Mesodermal cell (in vitro differentiated cells): ENCODE data around the gene LLGL2.

Experiments used
- H3K27ac ChIP-seq: 2 replicates; pipeline ENCODE4 v1.7.0; 2013; ENCODE audit warnings: mild to moderate bottlenecking, low read depth, low read length, moderate library complexity; ENCODE audit not compliant: severe bottlenecking
- H3K36me3 ChIP-seq: 2 replicates; pipeline ENCODE4 v1.7.1; 2013; ENCODE audit warnings: mild to moderate bottlenecking, low read length, moderate library complexity; ENCODE audit not compliant: control insufficient read depth, insufficient read depth
- H3K4me1 ChIP-seq: one replicate; pipeline ENCODE4 v1.7.1; 2013; ENCODE audit warnings: mild to moderate bottlenecking, low read length; ENCODE audit not compliant: insufficient read depth, control insufficient read depth, poor library complexity, severe bottlenecking
- H3K4me3 ChIP-seq: 2 replicates; pipeline ENCODE4 v1.7.0; 2013; ENCODE audit warnings: low read length, control low read depth, mild to moderate bottlenecking; ENCODE audit not compliant: insufficient read depth, poor library complexity, severe bottlenecking; ENCODE audit errors: extremely low read depth
- H3K9me3 ChIP-seq: 2 replicates; pipeline ENCODE4 v1.7.1; 2013; ENCODE audit warnings: mild to moderate bottlenecking, low read length, moderate library complexity; ENCODE audit not compliant: control insufficient read depth
- WGBS, 2 experiments: methylation state at CpG; one replicate each; pipeline ENCODE4 v1.1.5; 2013; ENCODE audit warnings: missing lambda C conversion rate in 2 of 2; ENCODE audit not compliant: insufficient coverage in 2 of 2; 5-methylcytosine and 5-hydroxymethylcytosine counted together

LLGL2 gene

DNA sequence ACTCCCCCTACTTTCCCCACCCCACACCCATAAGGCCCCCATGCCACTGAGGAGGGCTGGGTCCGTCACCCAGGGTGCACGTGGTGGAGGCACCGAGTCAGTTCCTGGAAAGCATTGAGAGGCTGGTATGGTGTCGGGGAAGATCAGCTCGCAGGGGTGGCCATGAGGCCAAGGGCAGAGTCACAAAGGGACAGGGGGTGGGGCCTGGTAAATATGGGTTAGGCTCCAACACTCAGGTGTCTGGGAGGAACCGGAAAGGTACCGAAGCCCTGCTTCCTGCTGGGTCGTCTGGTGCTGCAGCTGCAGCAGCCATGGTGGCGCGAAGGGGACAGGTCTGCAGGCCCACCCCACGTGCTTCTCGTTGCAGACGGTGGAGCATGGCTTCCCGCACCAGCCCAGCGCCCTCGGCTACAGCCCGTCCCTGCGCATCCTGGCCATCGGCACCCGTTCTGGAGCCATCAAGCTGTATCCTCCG lies 30.2 kb downstream of the LLGL2 start:
- H3K4me3 ChIP-seq = no peak overlapping the region
- no peak overlapping the region for H3K27ac ChIP-seq
- H3K9me3 ChIP-seq = no peaks in the 10 kb centered on the region
- 94 to 96% methylated on average over 20 of the region's 21 CpGs for WGBS, 2 experiments
- H3K36me3 ChIP-seq = peaks cover 2% of the 10 kb centered on the region
- peaks cover 44% of the 10 kb centered on the region for H3K4me1 ChIP-seq

- H3K36me3 ChIP-seq = peaks cover 2% of the 10 kb centered on the region
- no peaks in the 10 kb centered on the region for H3K9me3 ChIP-seq
- no peak overlapping the region for H3K27ac ChIP-seq
- WGBS, 2 experiments = 86 to 88% methylated on average over 12 of the region's 15 CpGs
- no peak overlapping the region for H3K4me3 ChIP-seq
- H3K4me1 ChIP-seq = peaks cover 28% of the 10 kb centered on the region
Measured at GRCh38 chr17:75557075-75557851, 31.8 kb downstream of the LLGL2 start.

DNA sequence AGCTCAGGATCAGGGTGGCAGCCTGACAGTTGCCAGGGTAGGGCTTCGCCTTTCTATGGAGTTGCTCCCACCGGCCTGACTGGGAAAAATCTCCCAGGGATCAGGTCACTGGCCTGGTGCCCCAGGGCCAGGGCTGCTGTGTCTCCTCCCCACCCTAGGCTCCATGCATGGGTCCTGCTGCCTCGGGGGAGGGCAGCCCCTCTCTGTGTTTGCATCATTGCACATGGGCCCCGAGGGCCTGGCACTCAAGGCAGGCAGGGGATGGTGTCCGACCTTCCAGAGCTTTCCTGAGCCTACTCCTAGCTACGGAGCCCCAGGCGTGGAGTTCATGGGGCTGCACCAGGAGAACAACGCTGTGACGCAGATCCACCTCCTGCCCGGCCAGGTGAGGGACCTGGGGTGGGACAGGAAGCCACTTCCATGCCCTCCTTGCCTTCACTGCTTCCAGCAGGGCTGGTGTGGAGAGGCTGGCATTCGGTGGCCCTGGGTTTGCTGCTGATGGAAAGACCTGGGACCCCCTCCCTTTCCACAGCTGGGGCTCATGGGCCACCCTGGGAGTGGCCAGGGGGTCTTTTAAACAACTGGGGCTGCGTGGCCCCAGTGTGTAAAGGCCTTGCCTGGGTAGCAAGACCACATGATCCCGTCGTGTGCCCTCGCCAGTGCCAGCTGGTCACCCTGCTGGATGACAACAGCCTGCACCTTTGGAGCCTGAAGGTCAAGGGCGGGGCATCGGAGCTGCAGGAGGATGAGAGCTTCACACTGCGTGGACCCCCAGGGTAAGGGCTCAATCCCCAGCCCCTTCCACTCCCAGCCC lies 32.6 kb downstream of the LLGL2 start:
- Histone ChIP-seq H3K4me1 (peaks cover 21% of the 10 kb centered on the region), H3K9me3 (no peaks in the 10 kb centered on the region), H3K4me3 (no peak overlapping the region), H3K36me3 (peaks cover 2% of the 10 kb centered on the region), H3K27ac (no peak overlapping the region)
- WGBS, 2 experiments = 90 to 92% methylated on average over 12 to 17 of the region's 18 CpGs

DNA sequence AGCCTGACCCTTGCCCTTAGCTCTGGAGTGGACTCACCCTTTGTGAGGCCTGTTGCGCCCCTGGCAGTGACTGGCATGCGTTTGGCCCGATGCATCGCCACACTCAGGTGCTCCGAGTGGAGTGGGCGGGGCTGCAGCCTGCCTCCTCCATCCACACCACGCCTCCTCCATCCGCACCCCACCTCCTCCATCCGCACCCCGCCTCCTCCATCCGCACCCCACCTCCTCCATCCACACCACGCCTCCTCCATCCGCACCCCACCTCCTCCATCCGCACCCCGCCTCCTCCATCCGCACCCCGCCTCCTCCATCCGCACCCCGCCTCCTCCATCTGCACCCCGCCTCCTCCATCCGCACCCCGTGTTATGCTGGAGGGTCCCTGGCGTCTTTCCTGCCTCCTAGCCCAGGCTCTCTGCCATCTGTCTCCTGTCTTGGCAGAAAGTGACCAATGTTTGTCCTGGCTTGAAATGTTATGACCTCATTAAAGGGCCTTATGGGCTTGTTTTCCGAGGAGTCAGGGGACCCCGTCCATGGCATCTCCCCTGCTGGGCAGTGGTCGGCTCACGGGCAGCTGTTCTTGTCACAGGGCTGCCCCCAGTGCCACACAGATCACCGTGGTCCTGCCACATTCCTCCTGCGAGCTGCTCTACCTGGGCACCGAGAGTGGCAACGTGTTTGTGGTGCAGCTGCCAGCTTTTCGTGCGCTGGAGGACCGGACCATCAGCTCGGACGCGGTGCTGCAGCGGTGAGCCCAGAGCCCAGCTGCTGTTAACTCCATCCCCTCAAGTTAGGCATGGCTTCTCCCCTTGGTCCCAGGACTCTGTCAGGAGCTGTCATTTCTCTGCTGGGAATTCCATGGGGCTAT lies 33.4 kb downstream of the LLGL2 start:
- peaks cover 6% of the 10 kb centered on the region for H3K36me3 ChIP-seq
- H3K9me3 ChIP-seq = no peaks in the 10 kb centered on the region
- peaks cover 12% of the 10 kb centered on the region for H3K4me1 ChIP-seq
- no peak overlapping the region for H3K4me3 ChIP-seq
- no peak overlapping the region for H3K27ac ChIP-seq
- WGBS, 2 experiments = 95 to 97% methylated on average over 20 to 22 of the region's 38 CpGs

DNA sequence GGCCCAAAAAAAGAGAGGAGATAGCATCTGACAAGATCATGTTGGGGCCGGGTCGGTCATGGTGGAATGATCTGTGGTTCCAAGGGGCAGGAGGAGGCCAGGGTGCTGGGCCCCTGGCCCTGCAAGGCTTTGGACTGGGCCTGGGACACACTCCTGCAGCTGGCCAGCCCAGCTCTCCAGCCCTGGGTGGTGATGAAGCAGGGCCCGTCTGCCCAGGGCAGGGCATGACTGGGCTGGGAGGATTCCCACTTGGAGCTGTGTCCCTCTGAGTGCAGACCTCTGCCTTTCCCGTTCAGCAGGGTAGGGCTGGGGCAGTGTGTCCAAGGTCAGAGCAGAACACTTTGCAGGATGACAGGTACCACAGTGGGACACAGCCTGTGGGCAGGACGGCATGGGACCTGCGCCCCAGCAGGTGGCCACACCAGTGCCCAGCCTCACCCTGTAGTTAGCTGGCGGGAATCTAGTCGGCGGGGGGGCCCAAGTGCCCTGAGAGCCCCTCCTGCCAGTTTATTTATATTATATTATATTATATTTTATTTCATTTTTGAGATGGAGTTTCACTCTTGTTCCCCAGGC lies 34.5 kb downstream of the LLGL2 start:
- H3K4me1 ChIP-seq = peaks cover 10% of the 10 kb centered on the region
- H3K9me3 ChIP-seq = no peaks in the 10 kb centered on the region
- 96 to 98% methylated on average over 5 to 6 of the region's 9 CpGs for WGBS, 2 experiments
- no peak overlapping the region for H3K27ac ChIP-seq
- no peak overlapping the region for H3K4me3 ChIP-seq
- H3K36me3 ChIP-seq = peaks cover 12% of the 10 kb centered on the region

- Histone ChIP-seq H3K4me1 (peaks cover 9% of the 10 kb centered on the region), H3K36me3 (peaks cover 16% of the 10 kb centered on the region), H3K4me3 (no peak overlapping the region), H3K9me3 (no peaks in the 10 kb centered on the region), H3K27ac (no peak overlapping the region)
- WGBS, 2 experiments = 87 to 100% methylated on average over 3 of the region's 5 CpGs
Measured at GRCh38 chr17:75561927-75562603, 36.6 kb downstream of the LLGL2 start.

- H3K4me3 ChIP-seq = no peak overlapping the region
- 92 to 94% methylated on average over 26 to 28 of the region's 28 CpGs for WGBS, 2 experiments
- H3K27ac ChIP-seq = no peak overlapping the region
- H3K4me1 ChIP-seq = no peaks in the 10 kb centered on the region
- H3K36me3 ChIP-seq = peaks cover 16% of the 10 kb centered on the region
- no peaks in the 10 kb centered on the region for H3K9me3 ChIP-seq
Measured at GRCh38 chr17:75563063-75563758, 37.7 kb downstream of the LLGL2 start.

GRCh38 chr17:75564195-75564594 lies 38.7 kb downstream of the LLGL2 start:
- Histone ChIP-seq H3K27ac (no peak overlapping the region), H3K9me3 (no peaks in the 10 kb centered on the region), H3K36me3 (peaks cover 16% of the 10 kb centered on the region), H3K4me1 (no peaks in the 10 kb centered on the region), H3K4me3 (no peak overlapping the region)
- WGBS, 2 experiments = 95 to 96% methylated on average over 11 of the region's 11 CpGs

DNA sequence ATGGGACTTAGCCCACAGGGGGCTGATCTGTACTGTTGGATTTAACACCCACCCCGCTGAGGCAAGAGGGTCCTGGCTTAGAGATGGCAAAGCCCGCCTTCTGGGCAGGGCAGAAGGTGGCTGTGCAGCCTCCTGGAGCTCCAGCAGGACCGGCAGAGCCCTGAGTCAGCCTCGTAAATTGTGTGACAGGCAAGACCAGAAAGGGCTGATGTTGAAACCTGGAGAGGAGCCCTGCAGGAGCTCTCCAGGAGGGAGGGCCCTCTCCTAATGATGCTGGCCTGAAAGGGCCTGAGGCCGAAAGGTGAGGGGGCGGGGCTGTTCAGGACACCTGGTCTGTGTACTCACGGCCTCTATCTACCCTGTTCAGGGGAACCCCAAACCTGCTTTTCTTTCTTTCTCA lies 39.6 kb downstream of the LLGL2 start:
- no peak overlapping the region for H3K27ac ChIP-seq
- H3K4me1 ChIP-seq = no peaks in the 10 kb centered on the region
- no peak overlapping the region for H3K4me3 ChIP-seq
- H3K9me3 ChIP-seq = no peaks in the 10 kb centered on the region
- peaks cover 16% of the 10 kb centered on the region for H3K36me3 ChIP-seq
- WGBS, 2 experiments = 67 to 87% methylated on average over 6 to 7 of the region's 7 CpGs
